Measurements from ENCODE around the gene INPP5F.
A peak's percentile ranks its signal among the peaks of the same experiment; 100 is the strongest.

The INPP5F gene

GRCh38 chr10:119747940-119748339 is 22.1 kb downstream of the INPP5F start:
- no peak overlapping the region for H3K4me3 ChIP-seq (replicated peaks; ENCODE audit: low read depth, low read length)
- TF ChIP-seq, protein P1, sequence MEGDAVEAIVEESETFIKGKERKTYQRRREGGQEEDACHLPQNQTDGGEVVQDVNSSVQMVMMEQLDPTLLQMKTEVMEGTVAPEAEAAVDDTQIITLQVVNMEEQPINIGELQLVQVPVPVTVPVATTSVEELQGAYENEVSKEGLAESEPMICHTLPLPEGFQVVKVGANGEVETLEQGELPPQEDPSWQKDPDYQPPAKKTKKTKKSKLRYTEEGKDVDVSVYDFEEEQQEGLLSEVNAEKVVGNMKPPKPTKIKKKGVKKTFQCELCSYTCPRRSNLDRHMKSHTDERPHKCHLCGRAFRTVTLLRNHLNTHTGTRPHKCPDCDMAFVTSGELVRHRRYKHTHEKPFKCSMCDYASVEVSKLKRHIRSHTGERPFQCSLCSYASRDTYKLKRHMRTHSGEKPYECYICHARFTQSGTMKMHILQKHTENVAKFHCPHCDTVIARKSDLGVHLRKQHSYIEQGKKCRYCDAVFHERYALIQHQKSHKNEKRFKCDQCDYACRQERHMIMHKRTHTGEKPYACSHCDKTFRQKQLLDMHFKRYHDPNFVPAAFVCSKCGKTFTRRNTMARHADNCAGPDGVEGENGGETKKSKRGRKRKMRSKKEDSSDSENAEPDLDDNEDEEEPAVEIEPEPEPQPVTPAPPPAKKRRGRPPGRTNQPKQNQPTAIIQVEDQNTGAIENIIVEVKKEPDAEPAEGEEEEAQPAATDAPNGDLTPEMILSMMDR (IDR thresholded peaks at IDR 0.05; ENCODE audit: low read length, missing control alignments): no peak
- no peak for DNase-seq (ENCODE audit: low read depth)

DNA sequence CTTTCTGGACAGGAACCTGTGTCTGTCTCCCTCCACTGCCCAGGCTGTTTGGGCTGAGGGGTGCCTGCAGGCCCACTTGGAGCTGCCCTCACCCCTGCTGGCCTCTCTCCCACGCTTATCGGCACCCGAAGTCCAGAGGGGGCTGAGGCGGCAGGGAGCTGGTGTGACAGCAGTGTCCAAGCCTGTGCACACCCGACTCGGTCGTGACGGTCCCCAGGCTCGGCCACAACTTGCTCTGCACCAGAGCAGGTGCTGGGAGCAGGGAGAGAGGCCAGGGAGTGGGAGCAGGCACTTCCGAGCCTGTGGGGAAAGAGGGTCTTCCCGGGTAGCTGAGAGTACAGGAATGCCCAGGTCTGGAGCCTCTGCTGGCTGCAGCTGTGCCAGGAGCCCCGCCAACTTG is 23.0 kb downstream of the INPP5F start:
- no peak overlapping the region for H3K4me3 ChIP-seq (replicated peaks; ENCODE audit: low read depth, low read length)
- TF ChIP-seq, protein P1 (IDR thresholded peaks at IDR 0.05; ENCODE audit: low read length, missing control alignments): no peak
- no peak for DNase-seq (ENCODE audit: low read depth)

DNA sequence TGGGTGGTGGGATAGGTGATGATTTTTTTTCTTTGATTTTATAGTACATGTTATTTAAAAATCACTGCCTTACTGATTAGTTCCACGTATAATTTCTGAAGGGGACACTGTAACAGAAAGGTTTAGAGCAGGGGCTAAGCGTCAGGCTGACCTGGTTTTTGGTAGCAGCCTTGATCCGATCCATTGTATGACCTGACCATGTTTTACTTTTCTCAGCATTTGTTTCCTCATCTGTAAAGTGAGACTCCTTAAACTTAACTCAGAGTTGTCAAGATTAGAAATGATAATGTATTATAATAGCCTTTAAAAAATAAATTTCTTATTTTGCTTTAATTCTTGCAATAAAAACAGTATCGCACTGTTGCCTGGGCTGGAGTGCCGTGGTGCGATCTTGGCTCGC is 23.6 kb downstream of the INPP5F start:
- no peak for DNase-seq (ENCODE audit: low read depth)
- TF ChIP-seq, protein P1 (IDR thresholded peaks at IDR 0.05; ENCODE audit: low read length, missing control alignments): no peak
- H3K4me3 ChIP-seq (replicated peaks; ENCODE audit: low read depth, low read length): no peak overlapping the region

DNA sequence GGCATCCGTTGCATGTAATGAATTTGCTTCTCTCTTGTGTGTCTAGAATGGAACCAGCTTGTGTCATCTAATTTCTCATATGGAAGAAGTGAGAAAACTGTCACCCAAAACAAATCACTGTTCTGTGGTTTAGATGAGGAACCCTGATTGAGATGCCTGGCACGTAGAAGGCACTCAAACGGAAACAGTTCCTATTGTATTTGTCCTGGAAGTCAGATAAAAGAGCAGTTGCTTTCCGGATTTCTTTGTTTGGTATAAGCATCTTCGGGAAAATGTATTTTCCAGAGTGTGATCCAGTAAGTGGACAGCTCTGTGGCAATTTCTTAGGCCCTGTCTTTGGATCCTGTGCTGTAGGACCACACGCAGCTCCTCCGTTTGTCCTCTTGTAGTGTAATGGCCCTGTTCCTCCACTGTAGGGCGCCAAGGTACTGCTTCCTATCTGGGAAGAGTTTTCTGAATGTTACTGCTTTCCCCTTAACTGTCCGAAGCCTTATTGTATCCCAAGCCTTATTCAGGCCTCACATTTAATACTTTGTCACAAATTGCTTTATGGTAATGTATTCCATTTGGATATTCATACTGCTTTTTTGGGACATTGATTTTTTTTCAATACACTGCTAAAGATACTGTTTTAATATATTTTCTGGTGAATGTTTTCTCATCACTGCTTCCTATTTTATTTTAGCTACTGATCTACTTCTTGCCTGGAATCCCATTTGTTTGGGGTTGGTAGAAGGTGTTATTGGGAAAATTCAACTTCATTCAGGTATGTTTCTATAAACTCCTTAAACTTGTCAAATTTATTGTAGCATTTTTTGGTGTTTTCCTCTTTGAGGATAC is 24.8 kb downstream of the INPP5F start:
- peak; percentile 90 for DNase-seq (ENCODE audit: low read depth)
- H3K4me3 ChIP-seq (replicated peaks; ENCODE audit: low read depth, low read length): no peak overlapping the region
- TF ChIP-seq, protein P1 (IDR thresholded peaks at IDR 0.05; ENCODE audit: low read length, missing control alignments): peak; percentile 99

GRCh38 chr10:119753309-119753708 is 27.5 kb downstream of the INPP5F start:
- DNase-seq (ENCODE audit: low read depth): no peak
- H3K4me3 ChIP-seq (replicated peaks; ENCODE audit: low read depth, low read length): no peak overlapping the region
- TF ChIP-seq, protein P1 (IDR thresholded peaks at IDR 0.05; ENCODE audit: low read length, missing control alignments): no peak

DNA sequence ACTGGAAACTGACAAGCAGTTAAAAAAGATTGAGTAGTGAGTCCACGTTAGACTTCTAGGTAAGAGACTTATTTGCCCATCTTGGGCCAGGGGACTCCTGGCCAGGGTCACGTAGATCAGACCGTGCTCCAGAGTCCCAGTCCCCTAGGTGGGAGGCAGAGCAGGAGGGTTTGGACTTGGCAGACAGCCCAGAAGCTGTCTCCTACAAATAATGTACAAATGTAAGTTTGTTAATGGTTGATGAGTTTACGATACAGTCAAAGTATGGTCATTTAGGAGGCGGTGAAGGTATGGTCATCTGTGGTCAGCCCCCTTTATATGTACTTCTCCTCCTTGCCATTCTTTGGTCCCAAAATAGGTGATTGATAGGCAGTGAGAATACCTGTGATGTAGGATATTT is 28.2 kb downstream of the INPP5F start:
- no peak for DNase-seq (ENCODE audit: low read depth)
- no peak overlapping the region for H3K4me3 ChIP-seq (replicated peaks; ENCODE audit: low read depth, low read length)
- TF ChIP-seq, protein P1 (IDR thresholded peaks at IDR 0.05; ENCODE audit: low read length, missing control alignments): no peak

DNA sequence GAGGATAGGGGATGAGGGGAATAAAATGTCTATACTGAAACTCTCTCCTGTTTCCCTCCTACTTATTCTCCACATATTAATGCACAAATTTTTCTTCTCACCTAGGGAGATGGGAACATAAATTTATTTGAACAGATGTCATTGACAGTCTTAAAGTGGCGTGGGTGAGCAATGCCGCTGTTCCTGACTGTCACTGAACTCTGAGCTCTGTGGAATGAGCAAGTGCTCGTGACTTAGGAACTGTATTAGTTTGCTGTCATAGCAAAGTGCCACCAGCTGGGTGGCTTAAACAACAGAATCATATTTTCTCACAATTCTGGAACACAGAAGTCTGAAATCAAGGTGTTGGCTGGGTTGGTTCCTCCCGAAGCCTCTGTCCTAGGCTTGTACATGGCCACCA is 29.1 kb downstream of the INPP5F start:
- no peak for DNase-seq (ENCODE audit: low read depth)
- no peak overlapping the region for H3K4me3 ChIP-seq (replicated peaks; ENCODE audit: low read depth, low read length)
- TF ChIP-seq, protein P1 (IDR thresholded peaks at IDR 0.05; ENCODE audit: low read length, missing control alignments): no peak

All from fibroblast of pulmonary artery (primary cell).